ENCODE results near the gene ABCC12.

DNA sequence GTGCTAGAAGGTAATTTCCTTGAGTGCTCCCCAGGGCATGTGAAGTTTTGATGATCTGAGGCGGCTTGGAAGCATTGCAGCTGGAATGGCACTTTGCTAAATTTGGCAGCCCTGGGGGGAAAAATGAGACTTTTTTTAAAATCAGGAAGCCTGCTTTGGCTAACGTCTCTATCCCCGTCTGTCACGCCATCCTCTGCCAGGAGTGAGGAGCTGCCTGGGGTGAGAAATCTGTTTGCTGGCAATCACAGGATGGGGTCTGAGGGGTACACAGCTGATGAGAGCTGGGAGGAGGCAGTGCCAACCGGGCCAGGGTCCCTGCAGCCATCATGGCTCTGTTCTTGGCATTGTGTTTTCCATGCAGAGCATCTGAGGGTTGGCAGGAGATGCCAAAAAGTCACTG, 2.0 kb downstream of the ABCC12 start:
- TF ChIP-seq, protein P1, sequence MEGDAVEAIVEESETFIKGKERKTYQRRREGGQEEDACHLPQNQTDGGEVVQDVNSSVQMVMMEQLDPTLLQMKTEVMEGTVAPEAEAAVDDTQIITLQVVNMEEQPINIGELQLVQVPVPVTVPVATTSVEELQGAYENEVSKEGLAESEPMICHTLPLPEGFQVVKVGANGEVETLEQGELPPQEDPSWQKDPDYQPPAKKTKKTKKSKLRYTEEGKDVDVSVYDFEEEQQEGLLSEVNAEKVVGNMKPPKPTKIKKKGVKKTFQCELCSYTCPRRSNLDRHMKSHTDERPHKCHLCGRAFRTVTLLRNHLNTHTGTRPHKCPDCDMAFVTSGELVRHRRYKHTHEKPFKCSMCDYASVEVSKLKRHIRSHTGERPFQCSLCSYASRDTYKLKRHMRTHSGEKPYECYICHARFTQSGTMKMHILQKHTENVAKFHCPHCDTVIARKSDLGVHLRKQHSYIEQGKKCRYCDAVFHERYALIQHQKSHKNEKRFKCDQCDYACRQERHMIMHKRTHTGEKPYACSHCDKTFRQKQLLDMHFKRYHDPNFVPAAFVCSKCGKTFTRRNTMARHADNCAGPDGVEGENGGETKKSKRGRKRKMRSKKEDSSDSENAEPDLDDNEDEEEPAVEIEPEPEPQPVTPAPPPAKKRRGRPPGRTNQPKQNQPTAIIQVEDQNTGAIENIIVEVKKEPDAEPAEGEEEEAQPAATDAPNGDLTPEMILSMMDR (IDR thresholded peaks at IDR 0.05): no peak
- no peak for TF ChIP-seq POLR2A (IDR thresholded peaks at IDR 0.05)
